ENCODE data around the gene FCGR2B. TPM values are rescaled to one million over a fixed set of nuclear protein-coding genes. Genes with fewer than 3 reads are reported as not detected.
A peak's percentile ranks its signal among the peaks of the same experiment; 100 is the strongest.
"Not testable (repeated sequence)": the region's sequence is repeated elsewhere in the genome, so short reads cannot be mapped to it uniquely, and the experiment has no call there.

The FCGR2B gene
- not detected in 2 replicates for total RNA-seq (2014; rRNA removed; shearing (Covaris generic))

DNA sequence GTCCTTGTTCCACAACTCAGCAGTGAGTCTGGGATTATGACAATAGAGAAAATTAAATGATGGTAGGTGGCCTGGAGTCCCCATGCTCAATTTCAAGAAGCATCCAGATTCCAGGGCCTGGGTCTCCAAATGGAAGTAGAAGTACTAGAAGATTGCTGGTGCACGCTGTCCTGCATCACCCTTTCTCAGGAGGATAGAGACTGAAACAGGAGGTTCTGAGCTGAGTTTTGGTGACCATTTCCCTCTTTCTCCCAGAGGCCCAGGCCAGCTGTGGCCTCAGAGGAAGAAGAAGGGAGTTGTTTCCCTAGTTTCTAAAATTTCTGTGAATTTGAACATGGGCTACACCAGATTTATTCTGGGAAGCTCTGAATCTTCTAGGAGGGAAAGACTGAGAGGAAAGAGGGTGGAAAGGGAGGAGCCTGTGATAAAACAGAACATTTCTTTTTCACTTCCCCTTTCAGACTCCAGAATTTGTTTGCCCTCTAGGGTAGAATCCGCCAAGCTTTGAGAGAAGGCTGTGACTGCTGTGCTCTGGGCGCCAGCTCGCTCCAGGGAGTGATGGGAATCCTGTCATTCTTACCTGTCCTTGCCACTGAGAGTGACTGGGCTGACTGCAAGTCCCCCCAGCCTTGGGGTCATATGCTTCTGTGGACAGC lies at the start of gene FCGR2B:
Gene FCGR2B (plus strand): TSS at position 460 of the 656 bp plus-strand sequence. CDS start 99 bp downstream, at position 559.
- not testable (repeated sequence) for DNase-seq; H3K36me3 ChIP-seq; H3K4me1 ChIP-seq; H3K27me3 ChIP-seq; H3K4me3 ChIP-seq; H3K27ac ChIP-seq; H3K9me3 ChIP-seq (replicated peaks)

DNA sequence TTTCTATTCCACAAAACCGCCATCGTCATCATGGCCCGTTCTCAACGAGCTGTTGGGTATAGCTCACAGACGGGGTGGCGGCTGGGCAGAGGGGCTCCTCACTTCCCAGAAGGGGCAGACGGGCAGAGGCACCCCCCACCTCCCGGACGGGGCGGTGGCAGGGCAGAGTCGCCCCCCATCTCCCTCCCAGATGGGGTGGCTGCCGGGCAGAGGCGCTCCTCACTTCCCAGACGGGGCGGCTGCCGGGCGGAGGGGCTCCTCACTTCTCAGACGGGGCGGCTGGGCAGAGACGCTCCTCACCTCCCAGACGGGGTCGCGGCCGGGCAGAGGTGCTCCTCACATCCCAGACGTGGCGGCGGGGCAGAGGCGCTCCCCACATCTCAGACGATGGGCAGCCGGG lies 46.5 kb upstream of the FCGR2B start:
- H3K4me1 ChIP-seq, DNase-seq, H3K4me3 ChIP-seq: not testable (repeated sequence)

DNA sequence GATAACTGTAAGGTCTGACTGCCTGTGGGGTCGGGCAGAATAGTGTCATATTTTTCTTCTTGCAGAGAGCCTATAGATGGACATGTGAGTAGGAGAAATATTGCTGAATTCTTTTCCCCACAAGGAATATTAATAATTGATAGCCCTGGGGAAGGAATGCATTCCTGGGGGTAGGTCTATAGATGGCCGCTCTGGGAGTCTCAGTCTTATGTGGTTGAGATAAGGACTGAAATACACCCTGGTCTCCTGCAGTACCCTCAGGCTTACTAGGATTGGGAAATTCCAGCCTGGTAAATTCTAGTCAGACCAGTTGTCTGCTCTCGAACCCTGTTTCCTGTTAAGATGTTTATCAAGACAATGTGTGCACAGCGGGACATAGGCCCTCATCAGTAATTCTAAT lies 44.4 kb upstream of the FCGR2B start:
- not testable (repeated sequence) for H3K4me1 ChIP-seq, H3K4me3 ChIP-seq

More for the DNA sequence above, 46.5 kb upstream of the FCGR2B start:
- H3K36me3 ChIP-seq; H3K27ac ChIP-seq; H3K9me3 ChIP-seq (replicated peaks); H3K27me3 ChIP-seq: not testable (repeated sequence)

DNA sequence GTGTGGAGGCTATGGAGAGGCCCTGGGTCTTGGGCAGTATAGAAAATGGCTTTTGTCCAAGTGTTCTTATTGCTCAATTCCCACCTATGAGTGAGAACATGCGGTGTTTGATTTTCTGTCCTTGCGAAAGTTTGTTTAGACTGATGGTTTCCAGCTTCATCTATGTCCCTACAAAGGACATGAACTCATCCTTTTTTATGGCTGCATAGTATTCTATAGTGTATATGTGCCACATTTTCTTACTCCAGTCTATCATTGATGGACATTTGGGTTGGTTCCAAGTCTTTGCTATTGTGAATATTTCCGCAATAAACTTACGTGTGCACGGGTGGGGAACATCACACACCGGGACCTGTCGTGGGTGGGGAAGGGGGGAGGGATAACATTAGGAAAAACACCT lies 42.5 kb upstream of the FCGR2B start:
- H3K27me3 ChIP-seq; H3K27ac ChIP-seq; H3K4me3 ChIP-seq; H3K4me1 ChIP-seq; H3K36me3 ChIP-seq; DNase-seq; H3K9me3 ChIP-seq (replicated peaks): not testable (repeated sequence)

More for the DNA sequence above, 44.4 kb upstream of the FCGR2B start:
- not testable (repeated sequence) for DNase-seq; H3K36me3 ChIP-seq; H3K9me3 ChIP-seq (replicated peaks); H3K27ac ChIP-seq; H3K27me3 ChIP-seq

DNA sequence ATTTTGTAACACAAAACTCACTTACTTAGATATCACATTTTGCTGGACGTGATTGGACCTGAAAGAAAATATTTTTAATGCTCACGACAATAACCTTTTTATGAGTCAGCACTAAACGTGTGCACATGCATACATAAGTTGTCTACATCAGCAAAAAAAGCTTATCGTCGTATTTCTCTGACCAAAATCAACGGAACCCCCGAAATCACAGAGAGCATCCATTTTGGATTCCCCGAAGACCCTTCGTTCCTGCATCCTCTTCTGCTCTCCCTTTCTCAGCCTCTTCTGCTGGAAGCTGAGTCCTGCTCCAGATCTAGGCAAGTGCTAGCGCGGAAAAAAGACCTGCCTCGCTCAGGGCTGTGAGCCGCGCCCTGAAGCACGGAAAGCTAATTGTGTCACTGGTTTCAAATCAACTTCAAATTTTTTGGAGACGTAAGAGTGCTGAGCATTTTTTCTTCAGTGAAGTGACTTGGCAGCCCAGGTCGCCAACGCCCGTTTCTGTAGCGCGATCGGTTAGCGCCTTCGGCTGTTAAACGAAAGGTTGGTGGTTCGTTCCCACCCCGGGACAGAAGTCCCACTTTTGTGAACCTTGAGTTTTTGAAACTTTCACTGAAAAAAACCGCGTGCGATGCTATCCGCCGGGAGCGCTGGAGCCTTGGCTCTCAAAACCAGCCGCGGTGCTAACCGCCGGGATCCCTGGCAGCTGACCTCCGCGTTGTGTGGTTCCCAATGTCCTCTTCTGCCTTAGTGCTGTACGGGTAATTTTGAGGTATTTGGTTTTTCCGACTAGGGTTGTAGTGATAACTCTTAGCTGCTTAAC lies 41.6 kb upstream of the FCGR2B start:
- not testable (repeated sequence) for H3K9me3 ChIP-seq (replicated peaks); H3K27me3 ChIP-seq; H3K27ac ChIP-seq; H3K36me3 ChIP-seq; H3K4me1 ChIP-seq
- H3K4me3 ChIP-seq = peak overlapping the region; percentile 22; the same call in 1 of the 2 replicates
- peak; percentile 13 to 41 for DNase-seq

DNA sequence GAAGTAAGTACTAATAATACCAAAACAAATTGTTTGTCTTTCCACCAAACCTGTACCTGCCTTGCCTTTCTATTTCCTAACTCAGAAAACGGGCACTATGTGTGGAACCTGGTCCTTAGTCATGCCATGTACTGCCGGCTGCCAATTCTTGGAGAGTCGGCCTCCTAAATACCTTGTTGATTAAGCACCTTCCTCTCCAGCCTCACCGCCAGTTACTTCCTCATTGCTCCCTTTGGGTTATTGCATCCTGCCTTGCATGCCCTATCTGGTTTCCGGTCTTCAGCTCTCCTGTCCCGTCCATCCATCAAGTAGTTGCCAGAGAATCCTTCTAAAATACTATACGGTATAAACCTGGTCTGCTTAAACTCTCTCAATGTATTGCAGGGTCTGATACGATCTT lies 40.9 kb upstream of the FCGR2B start:
- not testable (repeated sequence) for H3K27ac ChIP-seq; H3K27me3 ChIP-seq; H3K4me1 ChIP-seq; H3K9me3 ChIP-seq (replicated peaks); H3K36me3 ChIP-seq; DNase-seq; H3K4me3 ChIP-seq

DNA sequence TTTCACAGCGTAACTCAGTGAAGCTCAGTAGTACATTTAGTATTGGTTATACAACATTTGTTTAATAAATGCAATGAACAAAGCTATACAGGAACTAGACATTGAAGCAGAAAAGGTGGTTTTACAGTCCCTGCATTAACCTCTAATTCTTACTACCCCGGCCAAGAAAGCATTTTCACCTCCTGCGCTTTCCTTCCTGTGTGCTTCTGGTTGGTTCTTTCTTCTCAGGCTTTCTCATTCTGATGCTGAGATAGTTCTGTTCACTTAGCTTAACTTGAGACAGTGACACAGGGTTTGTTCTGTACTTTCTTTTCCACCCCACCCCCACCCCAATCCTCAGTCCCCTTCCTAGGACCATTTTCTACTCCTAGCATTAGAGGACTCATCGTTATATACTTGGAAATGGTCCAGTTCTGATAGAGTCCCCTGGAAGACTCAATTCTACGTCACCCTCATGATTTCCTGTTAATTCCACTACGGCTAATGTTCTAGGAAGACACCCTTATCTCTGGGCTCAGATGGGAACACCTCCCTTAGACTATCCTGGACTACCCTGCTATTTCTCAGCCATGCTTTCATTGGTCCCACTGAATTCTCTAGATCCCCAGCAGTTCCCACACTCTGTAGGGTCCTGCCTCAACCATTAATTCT lies 39.4 kb upstream of the FCGR2B start:
- not testable (repeated sequence) for H3K27ac ChIP-seq; H3K36me3 ChIP-seq; H3K27me3 ChIP-seq; DNase-seq; H3K4me1 ChIP-seq; H3K4me3 ChIP-seq; H3K9me3 ChIP-seq (replicated peaks)

DNA sequence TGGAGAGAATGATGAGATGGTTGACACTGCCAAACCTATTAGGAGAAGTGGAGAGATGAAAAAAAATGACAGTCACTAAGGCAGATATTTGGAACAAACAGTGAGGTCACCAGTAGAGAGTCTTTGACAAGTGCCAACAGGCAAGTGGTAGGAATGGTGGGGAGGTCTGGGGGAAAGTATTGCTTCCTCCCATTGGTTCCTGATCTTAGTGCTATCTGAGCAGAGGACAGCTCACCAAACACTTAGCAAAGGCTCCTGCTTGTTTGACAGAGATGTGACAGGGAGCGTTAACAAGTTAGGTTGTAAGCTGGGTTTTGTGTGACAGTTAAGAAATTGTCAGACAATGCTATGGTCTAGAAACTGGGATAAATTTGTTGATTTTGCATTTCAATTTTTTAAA lies 38.3 kb upstream of the FCGR2B start:
- H3K4me3 ChIP-seq; H3K36me3 ChIP-seq; DNase-seq; H3K27ac ChIP-seq; H3K27me3 ChIP-seq; H3K4me1 ChIP-seq; H3K9me3 ChIP-seq (replicated peaks): not testable (repeated sequence)

DNA sequence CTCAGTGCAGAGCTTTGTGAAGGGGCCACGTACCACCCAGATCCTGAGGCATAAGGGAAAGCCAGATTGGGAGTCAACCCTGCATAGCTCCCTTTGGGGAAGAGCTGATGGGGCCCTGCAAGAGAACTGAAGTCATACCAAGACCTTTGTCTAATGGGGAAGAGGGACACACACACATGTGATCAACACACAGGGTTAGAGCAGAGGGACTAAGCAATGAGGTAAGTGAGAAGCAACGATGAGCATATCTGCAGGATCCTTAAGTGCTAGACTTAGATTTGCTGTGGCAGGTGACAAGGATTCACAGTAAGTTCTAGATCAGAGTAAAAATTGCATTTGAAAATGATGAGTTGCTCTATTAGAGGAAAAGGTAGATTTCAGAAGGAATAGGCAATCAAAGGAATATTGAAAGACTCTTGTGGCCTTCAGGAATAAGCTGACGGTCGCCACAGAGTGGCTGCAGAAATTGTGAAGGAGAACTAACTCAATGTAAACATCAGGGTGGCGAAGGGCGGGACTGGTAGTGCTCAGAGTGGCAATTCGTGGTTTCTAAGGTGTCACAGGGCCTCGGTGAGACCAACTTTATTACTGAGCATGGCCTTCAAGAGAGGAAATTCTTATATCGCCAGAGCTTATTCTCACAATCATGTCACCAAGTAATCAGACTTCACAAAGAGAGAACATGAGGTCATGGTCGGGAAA lies 36.3 kb upstream of the FCGR2B start:
- H3K9me3 ChIP-seq (replicated peaks); H3K36me3 ChIP-seq; H3K4me3 ChIP-seq; H3K27ac ChIP-seq; H3K27me3 ChIP-seq; DNase-seq; H3K4me1 ChIP-seq: not testable (repeated sequence)

DNA sequence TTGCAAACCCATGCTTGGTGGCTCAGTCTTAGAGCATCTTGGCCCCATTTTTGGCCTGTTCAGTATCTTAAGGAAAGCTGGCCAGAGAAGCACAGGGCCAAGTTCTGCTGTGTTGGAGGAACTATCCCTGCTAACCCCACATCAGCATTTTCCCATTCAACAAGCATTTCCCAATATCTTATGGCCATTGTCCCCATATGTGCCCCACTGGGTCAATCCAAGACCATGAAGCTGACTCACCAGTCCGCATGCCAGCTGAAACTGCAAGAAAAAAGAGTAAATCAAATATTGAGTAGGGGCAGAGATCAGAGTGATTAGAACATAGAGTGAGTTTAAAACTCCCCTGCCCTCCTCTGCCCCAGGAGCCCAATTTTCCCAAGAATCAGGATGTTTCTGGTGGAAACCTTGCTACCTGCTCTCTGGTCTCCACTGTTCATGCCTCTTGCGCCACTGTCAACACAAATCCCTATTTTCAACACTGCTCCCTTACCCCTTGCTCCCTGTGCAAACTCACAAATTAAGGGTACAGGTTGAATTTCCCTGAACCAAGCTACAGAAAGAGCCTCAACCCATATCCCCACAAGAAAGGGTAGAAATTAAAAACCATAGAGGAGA lies 32.7 kb upstream of the FCGR2B start:
- H3K9me3 ChIP-seq (replicated peaks); H3K27me3 ChIP-seq; H3K36me3 ChIP-seq; H3K27ac ChIP-seq; DNase-seq; H3K4me1 ChIP-seq; H3K4me3 ChIP-seq: not testable (repeated sequence)

DNA sequence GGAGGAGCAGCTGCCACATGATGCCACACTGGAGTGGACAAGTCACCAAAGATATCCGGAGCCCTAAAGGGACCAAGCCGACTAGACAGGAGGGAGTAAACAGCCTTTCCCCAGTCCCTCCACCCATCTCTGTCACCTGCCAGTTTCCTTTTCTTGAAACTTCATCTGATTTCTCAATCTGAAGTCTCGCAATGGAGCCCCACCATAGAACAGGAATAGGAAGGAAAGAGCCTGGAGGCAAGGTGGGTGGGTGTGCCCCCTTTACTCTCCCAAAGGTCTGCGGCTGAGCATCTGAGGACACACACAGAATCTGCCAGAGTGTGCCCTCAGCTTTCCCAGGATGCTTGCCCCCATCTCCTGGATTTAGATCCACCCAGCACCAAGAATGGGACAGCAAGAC lies 31.9 kb upstream of the FCGR2B start, which contains the start of gene FCGR3B:
Gene FCGR3B (minus strand): TSS at position 101 of the 400 bp plus-strand sequence. CDS start 82 bp downstream, at position 19.
- Histone ChIP-seq H3K4me3 (no peak within 1 kb of the TSS), H3K27ac (no peak within 1 kb of the TSS), H3K27me3 (no peaks in the 10 kb centered on the region), H3K4me1 (no peaks in the 10 kb centered on the region), H3K9me3 (replicated peaks) (no peaks in the 10 kb centered on the region), H3K36me3 (no peaks in the 10 kb centered on the region)
- no peak for DNase-seq

DNA sequence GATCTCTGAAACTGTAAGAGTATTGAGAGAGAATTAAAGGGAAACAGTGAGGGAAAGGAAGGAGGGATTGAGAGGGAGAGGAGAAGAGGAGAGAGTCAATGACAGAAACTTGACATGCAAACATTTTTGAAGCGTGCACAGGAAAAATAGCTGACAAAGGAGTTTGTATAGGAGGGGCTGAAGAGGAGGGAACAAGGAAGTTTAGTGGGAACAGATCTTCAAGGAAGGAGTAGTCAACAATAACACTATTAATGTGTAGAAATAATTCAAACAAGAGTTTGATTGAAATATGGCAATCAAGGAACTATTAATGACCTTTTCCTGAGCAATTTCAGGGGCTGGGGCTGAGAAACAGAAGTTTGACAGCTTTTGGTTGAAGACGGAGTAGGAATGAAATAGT lies 27.9 kb upstream of the FCGR2B start:
- not testable (repeated sequence) for H3K27me3 ChIP-seq; DNase-seq; H3K4me1 ChIP-seq; H3K4me3 ChIP-seq; H3K36me3 ChIP-seq; H3K27ac ChIP-seq; H3K9me3 ChIP-seq (replicated peaks)

DNA sequence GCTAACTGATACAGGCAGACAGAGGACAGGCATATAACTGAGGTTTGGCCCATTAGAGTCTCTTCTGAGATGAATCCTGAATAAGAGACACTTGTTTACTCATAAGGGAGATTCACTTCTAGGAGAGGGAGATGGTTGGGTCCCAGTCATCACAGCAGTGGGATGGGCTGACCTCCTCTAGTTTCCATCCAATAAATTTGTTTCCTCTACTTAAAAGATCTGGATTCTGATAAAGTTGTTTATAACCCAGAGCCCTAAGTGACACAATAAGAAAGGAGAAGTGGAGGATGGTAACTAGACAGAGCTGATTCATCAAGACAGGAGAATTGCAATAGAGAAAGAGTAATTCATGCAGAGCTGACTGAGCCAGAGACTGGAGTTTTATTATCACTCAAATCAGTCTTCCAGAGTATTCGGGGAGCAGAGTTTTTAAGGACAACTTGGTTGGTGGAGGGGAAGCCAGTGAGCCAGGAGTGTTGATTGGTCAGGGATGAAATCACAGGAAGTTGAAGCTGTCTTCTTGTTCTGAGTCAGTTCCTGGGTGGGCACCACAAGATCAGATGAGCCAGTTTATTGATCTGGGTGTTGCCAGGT lies 26.7 kb upstream of the FCGR2B start:
- H3K4me1 ChIP-seq; H3K4me3 ChIP-seq; H3K9me3 ChIP-seq (replicated peaks); H3K27ac ChIP-seq; DNase-seq; H3K36me3 ChIP-seq; H3K27me3 ChIP-seq: not testable (repeated sequence)

DNA sequence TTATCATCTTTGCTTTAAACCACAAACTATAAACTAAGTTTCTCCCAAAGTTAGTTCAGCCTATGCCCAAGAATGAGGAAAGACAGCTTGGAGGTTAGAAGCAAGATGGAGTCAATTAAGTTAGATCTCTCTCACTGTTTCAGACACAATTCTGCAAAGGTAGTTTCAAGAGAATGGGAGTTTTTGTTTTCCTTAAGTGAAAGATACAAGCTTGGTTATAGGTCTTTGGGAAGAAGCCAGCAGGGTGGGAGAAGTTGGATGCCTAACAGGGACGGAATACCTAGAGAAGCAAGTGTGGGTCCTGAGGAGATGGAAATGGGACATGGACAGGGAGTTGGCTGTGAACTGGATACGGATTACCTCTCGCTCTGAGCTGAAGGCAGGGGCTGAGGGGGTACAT lies 26.0 kb upstream of the FCGR2B start:
- not testable (repeated sequence) for H3K27me3 ChIP-seq; H3K4me1 ChIP-seq; DNase-seq; H3K9me3 ChIP-seq (replicated peaks); H3K4me3 ChIP-seq; H3K27ac ChIP-seq; H3K36me3 ChIP-seq
